ENCODE data around the gene PPP4R1. TPM values are rescaled to one million over a fixed set of nuclear protein-coding genes. Genes with fewer than 3 reads are reported as not detected.
A peak's percentile ranks its signal among the peaks of the same experiment; 100 is the strongest.

The PPP4R1 gene
- total and polyA plus RNA-seq, 12 donors: 22.8 to 104 (median 58.0) TPM

- 37 to 47% (median 38%) methylated on average over 3 of the region's 3 CpGs for WGBS, 4 donors
- DNase-seq: no peak
- H3K36me3 ChIP-seq (replicated peaks in 1 of 2): no peaks in the 10 kb centered on the region
- no peaks in the 10 kb centered on the region for H3K27me3 ChIP-seq
- no peak for TF ChIP-seq CTCF (IDR thresholded peaks at IDR 0.05)
- TF ChIP-seq POLR2A (IDR thresholded peaks at IDR 0.05): no peak
- peaks cover 11 to 46% of the 10 kb centered on the region in 2 donors for H3K4me1 ChIP-seq (replicated peaks in 1 of 2)
- peak overlapping the region in 1 of 4 donors; percentile 95 for H3K4me3 ChIP-seq
- no peaks in the 10 kb centered on the region for H3K9me3 ChIP-seq (replicated peaks in 1 of 3)
- H3K27ac ChIP-seq: peak overlapping the region in 3 of 5 donors; percentile 88 to 97 (median 94)
- intact Hi-C loops (cut with DNase I): loop anchor here in 1 of 2 donors (10.0 kb wide), 1 partner anchor 152 kb away; no protein-coding TSS in a partner anchor
Measured at GRCh38 chr18:9612977-9613376, 1.4 kb downstream of the PPP4R1 start.

DNA sequence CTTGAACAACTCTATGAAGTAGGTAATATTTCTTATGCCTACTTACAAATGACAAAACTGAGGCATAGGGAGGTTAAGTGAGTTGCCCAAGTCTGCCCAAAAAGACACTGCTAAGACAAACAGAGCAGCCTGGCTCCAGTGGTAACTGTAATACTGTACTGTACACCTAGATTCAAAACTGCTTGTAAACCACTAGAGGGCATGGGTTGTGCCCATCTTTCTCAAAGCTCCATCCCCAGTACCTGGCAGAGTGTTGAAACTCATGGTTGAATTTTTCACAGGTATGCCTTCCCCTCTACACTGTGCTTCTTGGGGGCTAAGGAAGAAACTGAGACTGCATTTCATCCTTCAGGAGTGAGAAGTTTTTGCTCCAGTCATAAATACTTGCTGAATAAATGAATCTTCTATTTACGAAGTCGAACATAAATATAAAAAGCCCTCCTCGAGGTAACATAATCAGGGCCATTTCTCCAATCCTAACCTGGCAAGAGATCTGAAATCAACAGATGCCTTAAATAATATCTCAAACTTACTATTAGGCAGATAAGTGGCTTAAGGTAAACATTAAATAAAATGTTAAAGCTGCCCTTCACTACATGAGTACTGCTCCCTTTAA lies 2.0 kb downstream of the PPP4R1 start:
- H3K4me1 ChIP-seq (replicated peaks in 1 of 2): peaks cover 11 to 46% of the 10 kb centered on the region in 2 donors
- 57 to 66% (median 60%) methylated on average over 3 of the region's 3 CpGs for WGBS, 4 donors
- intact Hi-C loops (cut with DNase I): loop anchor here in 1 of 2 donors (10.0 kb wide), 1 partner anchor 152 kb away; no protein-coding TSS in a partner anchor
- no peaks in the 10 kb centered on the region for H3K27me3 ChIP-seq
- H3K4me3 ChIP-seq: peak overlapping the region in 1 of 4 donors; percentile 95
- H3K9me3 ChIP-seq (replicated peaks in 1 of 3): no peaks in the 10 kb centered on the region
- DNase-seq: peak; percentile 27 to 70 (median 43)
- no peaks in the 10 kb centered on the region for H3K36me3 ChIP-seq (replicated peaks in 1 of 2)
- peak overlapping the region in 1 of 5 donors; percentile 6 for H3K27ac ChIP-seq
- TF ChIP-seq CTCF (IDR thresholded peaks at IDR 0.05): peak; percentile 39 to 61 (median 60)
- no peak for TF ChIP-seq POLR2A (IDR thresholded peaks at IDR 0.05)

GRCh38 chr18:9609190-9609589 lies 5.2 kb downstream of the PPP4R1 start:
- Histone ChIP-seq H3K4me1 (replicated peaks in 1 of 2) (peaks cover 7 to 38% of the 10 kb centered on the region in 2 donors), H3K27ac (peak overlapping the region in 1 of 5 donors; percentile 18), H3K9me3 (replicated peaks in 1 of 3) (no peaks in the 10 kb centered on the region), H3K36me3 (replicated peaks in 1 of 2) (no peaks in the 10 kb centered on the region), H3K27me3 (no peaks in the 10 kb centered on the region), H3K4me3 (no peak overlapping the region)
- WGBS, 4 donors: 72 to 75% (median 74%) methylated on average over 7 of the region's 7 CpGs
- DNase-seq: no peak
- intact Hi-C loops (cut with DNase I): no loop called here
- no peak for TF ChIP-seq CTCF (IDR thresholded peaks at IDR 0.05)
- TF ChIP-seq POLR2A (IDR thresholded peaks at IDR 0.05): no peak

- Histone ChIP-seq H3K27me3 (no peaks in the 10 kb centered on the region), H3K27ac (peak overlapping the region in 1 of 5 donors; percentile 18), H3K9me3 (replicated peaks in 1 of 3) (no peaks in the 10 kb centered on the region), H3K4me3 (no peak overlapping the region), H3K4me1 (replicated peaks in 1 of 2) (peaks cover 7 to 38% of the 10 kb centered on the region in 2 donors), H3K36me3 (replicated peaks in 1 of 2) (no peaks in the 10 kb centered on the region)
- intact Hi-C loops (cut with DNase I): no loop called here
- WGBS, 4 donors: 35 to 54% (median 39%) methylated on average over 1 of the region's 1 CpG
- TF ChIP-seq CTCF (IDR thresholded peaks at IDR 0.05) (no peak), POLR2A (IDR thresholded peaks at IDR 0.05) (no peak)
- DNase-seq: no peak
Measured at GRCh38 chr18:9608728-9609127, 5.6 kb downstream of the PPP4R1 start.
